DOHH2 (cell line): Measurements from ENCODE around the gene MBD2.

ENCODE experiments used
- EZH2phosphoT487 ChIP-seq: fragments of 200-600 bp; sonication (generic); IDR thresholded peaks from 2 replicates; pipeline ENCODE4 v1.6.1; 2017; ENCODE audit warnings: borderline replicate concordance, mild to moderate bottlenecking, antibody characterized with exemption, low read length, moderate library complexity, mixed read lengths
- TF ChIP-seq, protein P1 (sequence below): fragments of 200-600 bp; sonication (generic); IDR thresholded peaks from one replicate; pipeline ENCODE4 v1.5.1; 2014; ENCODE audit warnings: antibody characterized with exemption, mild to moderate bottlenecking, low read depth, low read length; ENCODE audit not compliant: poor library complexity, severe bottlenecking

DNA sequence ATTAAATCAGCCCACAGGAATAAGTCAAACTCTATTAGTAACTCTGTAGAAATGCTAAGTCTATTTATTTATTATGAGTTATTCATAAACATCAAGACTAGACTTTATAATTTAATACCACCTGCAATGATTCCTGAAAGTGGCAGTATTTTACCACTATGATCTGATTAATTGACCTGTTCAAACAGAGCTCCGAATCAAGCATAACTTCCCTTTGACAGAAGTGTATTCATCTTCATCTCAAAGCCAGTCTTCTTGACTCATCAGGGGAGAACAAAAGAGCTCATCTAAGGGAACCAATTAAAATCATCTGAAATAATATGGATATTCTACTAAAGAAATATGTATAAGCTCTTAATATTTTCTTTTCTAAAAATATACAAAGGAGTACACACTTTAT, 122.3 kb downstream of the MBD2 start:
- TF ChIP-seq, protein P1, sequence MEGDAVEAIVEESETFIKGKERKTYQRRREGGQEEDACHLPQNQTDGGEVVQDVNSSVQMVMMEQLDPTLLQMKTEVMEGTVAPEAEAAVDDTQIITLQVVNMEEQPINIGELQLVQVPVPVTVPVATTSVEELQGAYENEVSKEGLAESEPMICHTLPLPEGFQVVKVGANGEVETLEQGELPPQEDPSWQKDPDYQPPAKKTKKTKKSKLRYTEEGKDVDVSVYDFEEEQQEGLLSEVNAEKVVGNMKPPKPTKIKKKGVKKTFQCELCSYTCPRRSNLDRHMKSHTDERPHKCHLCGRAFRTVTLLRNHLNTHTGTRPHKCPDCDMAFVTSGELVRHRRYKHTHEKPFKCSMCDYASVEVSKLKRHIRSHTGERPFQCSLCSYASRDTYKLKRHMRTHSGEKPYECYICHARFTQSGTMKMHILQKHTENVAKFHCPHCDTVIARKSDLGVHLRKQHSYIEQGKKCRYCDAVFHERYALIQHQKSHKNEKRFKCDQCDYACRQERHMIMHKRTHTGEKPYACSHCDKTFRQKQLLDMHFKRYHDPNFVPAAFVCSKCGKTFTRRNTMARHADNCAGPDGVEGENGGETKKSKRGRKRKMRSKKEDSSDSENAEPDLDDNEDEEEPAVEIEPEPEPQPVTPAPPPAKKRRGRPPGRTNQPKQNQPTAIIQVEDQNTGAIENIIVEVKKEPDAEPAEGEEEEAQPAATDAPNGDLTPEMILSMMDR = no peak
- TF ChIP-seq EZH2phosphoT487 = no peak
